GM21528 (cell line): Measurements from ENCODE around the gene NIT1.
"Not testable (repeated sequence)": the region's sequence is repeated elsewhere in the genome, so short reads cannot be mapped to it uniquely, and the experiment has no call there.

Experiments used
- ATAC-seq: cut with Tn5 transposase; IDR thresholded peaks from one replicate; pipeline ENCODE4 v1.9.1; 2021; ENCODE audit warnings: mild to moderate bottlenecking, moderate library complexity; ENCODE audit not compliant: unreplicated experiment, low FRiP score

The NIT1 gene

DNA sequence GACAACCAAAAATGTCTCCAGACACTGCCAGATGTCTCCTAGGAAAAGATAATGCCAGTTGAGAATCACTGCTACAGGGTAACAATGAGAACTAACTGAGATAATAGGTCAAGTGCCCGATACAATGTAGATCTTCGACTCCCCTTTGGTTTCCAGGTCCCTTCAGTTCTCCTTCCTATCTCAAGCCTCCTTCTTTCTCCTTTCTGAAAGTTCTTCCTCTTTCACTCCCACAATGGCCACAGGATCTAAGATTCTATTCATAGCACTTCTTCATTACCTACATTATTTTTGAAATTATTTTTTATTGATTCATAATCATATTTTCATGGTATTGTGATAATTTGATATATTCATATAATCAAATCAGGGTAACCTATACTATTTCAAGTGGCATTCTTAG is 6.4 kb upstream of the NIT1 start:
- ATAC-seq: no peak

GRCh38 chr1:161113915-161114314 is 4.0 kb upstream of the NIT1 start:
- ATAC-seq: no peak

DNA sequence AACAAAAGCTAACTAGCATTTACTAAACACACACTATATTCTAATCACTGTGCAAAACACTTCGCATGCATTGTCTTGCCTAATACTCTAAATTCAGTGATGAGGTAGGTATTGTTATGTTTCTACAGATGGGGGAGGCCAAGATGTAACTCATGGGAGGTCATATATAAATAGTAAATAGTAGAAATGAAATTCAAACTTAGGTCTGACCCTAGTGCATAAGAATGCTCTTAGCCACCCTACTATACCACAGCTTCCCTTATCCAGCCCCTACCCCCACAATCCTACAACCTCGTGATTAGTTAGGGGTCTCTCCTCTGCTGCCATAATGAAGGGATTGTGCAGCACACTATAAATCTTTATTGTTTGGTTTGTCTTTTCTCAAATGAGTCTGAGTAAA is 3.3 kb upstream of the NIT1 start:
- no peak for ATAC-seq

DNA sequence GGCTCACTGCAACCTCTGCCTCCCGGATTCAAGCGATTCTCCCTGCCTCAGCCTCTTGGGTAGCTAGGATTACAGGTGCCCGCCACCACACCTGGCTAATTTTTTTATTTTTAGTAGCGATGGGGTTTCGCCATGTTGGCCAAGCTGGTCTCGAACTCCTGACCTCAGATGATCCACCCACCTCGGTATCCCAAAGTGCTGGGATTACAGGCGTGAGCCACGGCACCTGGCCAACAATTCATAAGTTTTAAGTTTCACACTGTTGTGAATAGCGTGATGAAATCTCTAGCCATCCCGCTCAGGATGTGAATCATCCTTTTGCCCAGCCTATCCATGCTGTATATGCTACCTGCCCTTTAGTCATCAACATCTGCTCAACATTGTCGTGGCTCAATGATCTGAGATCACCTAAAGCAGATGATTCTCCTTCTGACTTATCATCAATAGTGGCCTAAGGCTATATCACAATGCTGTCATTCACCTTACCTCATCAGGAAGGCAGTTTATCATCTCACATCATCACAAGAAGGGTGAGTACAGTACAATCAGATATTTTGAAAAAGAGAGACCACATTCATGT is 2.7 kb upstream of the NIT1 start:
- ATAC-seq: no peak

- not testable (repeated sequence) for ATAC-seq
Observed at GRCh38 chr1:161115961-161116360, 1.9 kb upstream of the NIT1 start.

DNA sequence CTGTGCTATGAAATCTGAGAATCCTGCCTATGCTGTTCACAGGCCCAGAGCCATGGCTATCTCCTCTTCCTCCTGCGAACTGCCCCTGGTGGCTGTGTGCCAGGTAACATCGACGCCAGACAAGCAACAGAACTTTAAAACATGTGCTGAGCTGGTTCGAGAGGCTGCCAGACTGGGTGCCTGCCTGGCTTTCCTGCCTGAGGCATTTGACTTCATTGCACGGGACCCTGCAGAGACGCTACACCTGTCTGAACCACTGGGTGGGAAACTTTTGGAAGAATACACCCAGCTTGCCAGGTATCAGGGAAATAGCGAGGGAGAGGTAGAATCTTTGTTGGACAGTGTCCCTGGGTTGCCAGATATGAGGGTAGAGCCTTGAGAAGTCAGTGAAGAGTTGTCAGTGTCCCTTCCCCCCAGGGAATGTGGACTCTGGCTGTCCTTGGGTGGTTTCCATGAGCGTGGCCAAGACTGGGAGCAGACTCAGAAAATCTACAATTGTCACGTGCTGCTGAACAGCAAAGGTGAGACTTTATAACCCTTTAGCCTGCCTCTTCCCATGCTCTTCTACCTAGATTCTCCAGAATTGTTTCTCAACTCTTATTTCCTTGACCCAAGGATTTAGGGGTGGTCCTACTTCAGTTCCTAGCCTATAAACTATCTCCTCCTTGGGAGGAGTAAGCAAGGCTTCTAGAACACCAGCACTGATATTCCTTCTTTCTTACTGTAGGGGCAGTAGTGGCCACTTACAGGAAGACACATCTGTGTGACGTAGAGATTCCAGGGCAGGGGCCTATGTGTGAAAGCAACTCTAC is 1.4 kb downstream of the NIT1 start:
- no peak for ATAC-seq

GRCh38 chr1:161121042-161121650 is 3.2 kb downstream of the NIT1 start:
- ATAC-seq: no peak

- ATAC-seq: no peak
Observed at GRCh38 chr1:161121834-161122233, 3.9 kb downstream of the NIT1 start.

- no peak for ATAC-seq
Observed at GRCh38 chr1:161122967-161123366, 5.1 kb downstream of the NIT1 start.

- ATAC-seq: no peak
Observed at GRCh38 chr1:161127649-161128048, 9.7 kb downstream of the NIT1 start.

- no peak for ATAC-seq
Observed at GRCh38 chr1:161128591-161129420, 10.9 kb downstream of the NIT1 start.

DNA sequence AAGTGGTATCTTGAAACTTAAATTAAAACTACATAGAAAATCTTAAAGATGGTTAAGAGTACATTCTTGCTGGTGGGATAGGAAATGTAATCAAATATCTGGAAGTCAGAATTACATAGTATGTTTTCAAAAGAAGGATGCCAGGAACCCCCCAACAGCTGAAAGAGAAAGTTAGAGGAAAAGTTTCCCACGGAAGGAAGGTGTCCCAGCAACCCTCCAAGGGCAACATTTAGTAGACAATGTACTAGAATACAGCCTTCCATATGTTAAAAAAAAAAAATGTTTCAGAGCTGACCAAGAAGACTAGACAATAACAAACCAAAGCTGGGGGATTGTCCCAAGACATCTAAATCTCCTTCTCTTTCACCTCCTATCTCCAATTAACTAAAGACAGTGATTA is 12.4 kb downstream of the NIT1 start:
- ATAC-seq: no peak

DNA sequence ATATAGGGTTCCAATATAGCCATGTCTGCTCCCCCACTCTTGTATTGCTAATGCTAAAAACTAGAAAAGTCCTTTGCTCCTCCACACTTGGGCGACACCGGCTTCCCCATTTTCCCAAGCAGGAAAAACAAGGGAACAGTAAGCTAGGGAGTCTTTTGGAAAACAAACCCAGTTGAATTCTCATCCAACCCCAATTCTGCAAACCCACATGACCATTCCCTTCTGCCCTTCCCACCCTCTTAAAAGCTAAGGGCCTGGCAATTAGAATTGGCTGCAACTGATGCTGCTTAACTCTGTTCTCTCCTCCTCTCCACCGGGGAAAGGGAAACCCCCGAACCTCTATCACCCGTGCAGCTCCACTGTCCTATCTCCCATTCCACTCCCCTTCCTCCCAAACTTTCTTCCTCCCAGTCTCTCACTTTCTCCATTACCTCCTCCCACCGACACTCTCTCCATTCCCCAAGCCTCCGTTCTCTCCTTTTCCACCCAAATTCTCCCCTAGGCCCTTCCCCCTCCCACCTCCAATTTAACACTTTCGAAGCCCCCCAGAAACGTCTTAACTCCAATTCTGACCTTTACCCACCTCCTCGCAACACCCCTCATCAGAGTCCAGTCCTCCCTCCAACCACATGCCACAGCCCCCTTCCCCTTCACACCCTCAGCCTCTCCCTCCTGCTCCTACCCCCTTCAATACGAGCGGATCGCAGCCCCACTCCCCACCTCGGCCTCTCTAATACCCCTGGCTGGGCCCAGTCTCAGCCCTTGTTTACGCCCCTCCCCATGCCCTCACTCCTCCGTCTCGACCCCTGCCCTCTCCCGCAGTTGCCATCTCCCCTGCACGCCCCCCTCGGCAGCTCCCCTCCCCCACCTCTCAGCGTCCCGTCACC is 13.9 kb downstream of the NIT1 start:
- no peak for ATAC-seq

DNA sequence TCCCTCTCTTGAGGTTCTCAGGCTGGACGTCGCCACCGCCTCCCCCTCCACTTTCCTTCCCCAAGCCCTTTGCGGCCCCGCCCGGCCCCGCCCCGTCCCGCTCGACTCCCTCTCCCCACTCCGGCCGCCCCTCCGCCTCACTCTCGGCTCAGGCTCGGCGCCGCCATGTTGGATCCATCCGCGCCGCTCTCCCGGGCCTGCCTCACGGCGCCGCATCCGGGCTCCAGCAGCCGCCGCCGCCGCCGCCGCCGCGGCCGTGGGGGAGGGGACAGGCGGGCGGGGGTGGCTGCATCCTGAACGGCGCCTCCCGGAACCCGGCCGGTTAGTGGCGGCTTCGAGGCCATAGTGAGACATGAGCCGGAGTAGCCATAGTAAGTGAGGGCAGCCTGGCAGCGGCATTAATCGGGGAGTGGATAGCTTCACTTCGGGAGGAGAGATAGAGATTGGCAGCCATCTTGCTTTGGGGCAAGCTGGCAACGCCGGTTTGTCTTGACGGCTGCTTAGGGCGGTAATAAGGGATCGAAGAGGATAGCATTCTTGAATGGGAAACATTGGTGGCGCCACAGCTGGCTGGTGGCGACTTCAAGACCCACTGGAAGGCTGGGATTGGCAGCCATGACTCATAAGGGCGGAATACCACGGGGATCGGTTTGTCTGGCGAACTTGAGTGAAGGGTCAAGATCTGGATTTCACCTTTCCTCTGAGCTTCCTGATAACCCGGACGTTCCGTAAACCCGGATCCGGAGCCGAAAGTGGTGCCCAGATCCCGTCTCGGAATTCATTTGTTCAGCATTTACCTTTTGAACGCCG is 14.7 kb downstream of the NIT1 start, which contains the start of gene DEDD:
Gene DEDD (minus strand): TSS at position 258 of the 810 bp plus-strand sequence. CDS start 8,205 bp downstream, outside the sequence.
- ATAC-seq: peak; percentile 89

- ATAC-seq: peak; percentile 13
Observed at GRCh38 chr1:161133220-161133740, 15.4 kb downstream of the NIT1 start.

GRCh38 chr1:161137881-161138280 is 20.0 kb downstream of the NIT1 start:
- no peak for ATAC-seq

GRCh38 chr1:161138431-161138830 is 20.5 kb downstream of the NIT1 start:
- no peak for ATAC-seq

- ATAC-seq: no peak
Observed at GRCh38 chr1:161139766-161140165, 21.9 kb downstream of the NIT1 start.
